Measurements from ENCODE around the gene MELTF.

MELTF gene

GRCh38 chr3:196967412-196968232, 62.0 kb downstream of the MELTF start:
- DNase-seq, result no peak

GRCh38 chr3:196966526-196967401, 62.9 kb downstream of the MELTF start:
- DNase-seq, result no peak

- no peak for DNase-seq
Measured at GRCh38 chr3:196965804-196966173, 63.8 kb downstream of the MELTF start.

GRCh38 chr3:196965112-196965803, 64.4 kb downstream of the MELTF start:
- no peak for DNase-seq

GRCh38 chr3:196963631-196963953, 66.0 kb downstream of the MELTF start:
- no peak for DNase-seq

- no peak for DNase-seq
Measured at GRCh38 chr3:196962930-196963630, 66.5 kb downstream of the MELTF start.

GRCh38 chr3:196962108-196962929, 67.3 kb downstream of the MELTF start:
- no peak for DNase-seq

GRCh38 chr3:196954832-196955231, 74.8 kb downstream of the MELTF start:
- no peak for DNase-seq

Data from NCI-H774 (cell line).